Measurements from ENCODE around the gene SPP2.

Gene SPP2

DNA sequence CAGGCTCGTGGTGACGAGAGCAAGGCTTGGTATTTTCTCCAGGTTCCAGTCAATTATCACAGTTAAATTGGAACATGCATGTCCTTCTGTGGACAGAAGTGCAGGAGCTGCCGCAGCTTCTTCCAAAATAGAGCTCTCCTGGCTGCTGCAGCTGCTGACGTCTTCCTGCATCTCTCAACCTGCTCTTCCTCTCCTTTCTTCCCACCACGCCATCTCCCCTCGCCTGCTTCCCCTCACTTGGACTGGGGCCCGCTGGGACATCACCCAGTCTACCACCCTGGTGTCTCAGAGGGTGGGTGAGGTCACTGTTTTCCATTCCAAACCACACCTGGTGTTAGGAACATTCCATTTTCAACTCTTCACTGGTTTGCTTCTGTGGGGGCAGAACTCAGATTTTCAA is 41.4 kb downstream of the SPP2 start:
- peak; percentile 12 for DNase-seq (ENCODE audit: insufficient read length, low spot score)
- FAIRE-seq, result no peak
- TF ChIP-seq POLR2A (IDR thresholded peaks at IDR 0.05; ENCODE audit: low read depth, low read length), result no peak

DNA sequence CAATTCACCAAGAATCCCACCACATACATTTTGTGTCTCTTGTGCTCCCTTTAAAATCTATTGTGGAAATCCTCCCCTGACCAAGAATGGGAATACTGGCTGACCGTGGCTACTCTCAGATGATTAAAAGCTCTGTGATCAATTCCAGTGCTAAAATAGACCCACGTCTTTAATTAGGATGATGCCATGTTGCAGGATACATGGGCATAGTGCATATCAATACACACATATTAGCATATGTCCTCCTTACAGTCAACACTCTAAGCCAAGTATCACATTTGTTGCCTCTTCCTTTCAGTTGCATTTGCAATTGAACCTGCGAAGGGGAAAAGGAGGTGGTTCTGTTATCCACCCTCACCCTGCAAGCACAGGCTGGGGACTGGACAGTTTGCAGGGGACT is 41.8 kb downstream of the SPP2 start:
- TF ChIP-seq POLR2A (IDR thresholded peaks at IDR 0.05; ENCODE audit: low read depth, low read length), result no peak
- no peak for DNase-seq (ENCODE audit: insufficient read length, low spot score)
- FAIRE-seq, result no peak

DNA sequence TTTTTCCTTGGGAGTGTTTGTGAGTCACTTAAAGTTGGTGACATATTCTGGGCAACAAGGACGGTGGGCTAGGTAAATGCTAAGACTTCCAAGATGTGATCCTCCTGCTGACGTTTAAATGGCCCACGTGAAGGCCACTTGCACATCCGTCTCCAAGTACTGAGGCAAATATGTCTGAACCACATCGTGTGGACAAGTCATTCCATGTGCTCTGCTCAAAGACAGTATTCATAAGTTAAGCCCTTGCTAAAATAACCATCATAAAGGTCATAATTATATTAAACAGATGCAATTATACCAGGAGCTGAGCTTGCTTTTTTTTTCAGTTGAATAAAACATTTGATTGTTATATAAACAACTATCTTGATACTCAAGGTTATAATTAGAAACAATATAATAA is 44.8 kb downstream of the SPP2 start:
- no peak for DNase-seq (ENCODE audit: insufficient read length, low spot score)
- no peak for FAIRE-seq
- TF ChIP-seq POLR2A (IDR thresholded peaks at IDR 0.05; ENCODE audit: low read depth, low read length), result no peak

DNA sequence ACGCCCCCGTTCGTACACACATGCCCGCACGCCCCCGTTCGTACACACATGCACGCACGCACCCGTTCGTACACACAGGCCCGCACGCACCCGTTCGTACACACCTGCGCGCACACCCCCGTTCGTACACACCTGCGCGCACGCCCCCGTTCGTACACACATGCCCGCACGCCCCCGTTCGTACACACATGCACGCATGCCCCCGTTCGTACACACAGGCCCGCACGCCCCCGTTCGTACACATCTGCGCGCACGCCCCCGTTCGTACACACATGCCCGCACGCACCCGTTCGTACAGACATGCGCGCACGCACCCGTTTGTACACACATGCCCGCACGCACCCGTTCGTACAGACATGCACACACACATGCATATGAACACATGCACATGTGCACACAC is 45.7 kb downstream of the SPP2 start:
- no peak for TF ChIP-seq POLR2A (IDR thresholded peaks at IDR 0.05; ENCODE audit: low read depth, low read length)
- FAIRE-seq (no peak), DNase-seq (ENCODE audit: insufficient read length, low spot score) (no peak)

DNA sequence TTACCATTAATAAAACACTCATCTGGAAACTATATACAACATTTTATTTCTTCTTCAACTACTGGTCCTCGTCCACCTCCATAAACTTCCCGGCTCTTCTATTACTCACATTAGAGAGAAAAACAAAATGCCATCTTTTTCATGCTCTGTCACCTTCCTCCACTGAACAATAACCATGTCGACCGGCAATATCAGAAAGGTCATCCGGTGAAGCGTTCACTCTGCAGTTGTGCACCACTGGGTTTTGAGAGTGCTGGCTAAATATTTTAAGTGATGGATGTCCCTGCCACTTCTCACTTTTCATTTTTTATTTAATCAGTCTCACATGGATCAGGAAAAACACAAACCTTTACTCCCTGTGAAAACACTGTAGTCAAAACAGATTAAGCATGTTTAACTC is 48.2 kb downstream of the SPP2 start:
- DNase-seq (ENCODE audit: insufficient read length, low spot score) (no peak), FAIRE-seq (no peak)
- TF ChIP-seq POLR2A (IDR thresholded peaks at IDR 0.05; ENCODE audit: low read depth, low read length), result no peak

DNA sequence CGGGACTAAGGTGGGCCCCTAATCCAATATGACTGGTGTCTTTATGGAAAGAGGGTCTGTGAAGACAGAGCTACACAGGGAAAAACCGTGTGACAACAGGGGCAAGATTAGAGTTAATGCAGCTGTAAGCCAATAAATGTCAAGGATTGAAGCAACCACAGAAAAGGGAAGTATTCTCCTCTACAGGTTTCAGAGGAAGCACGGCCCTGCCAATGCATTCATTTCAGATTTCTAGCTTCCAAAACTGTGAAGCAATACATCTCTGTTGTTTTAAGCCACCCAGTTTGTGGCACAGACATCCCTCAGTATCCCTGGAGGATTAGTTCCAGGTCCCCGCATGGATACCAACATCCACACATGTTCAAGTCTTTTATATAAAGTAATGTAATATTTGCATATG is 48.8 kb downstream of the SPP2 start:
- no peak for FAIRE-seq
- no peak for TF ChIP-seq POLR2A (IDR thresholded peaks at IDR 0.05; ENCODE audit: low read depth, low read length)
- no peak for DNase-seq (ENCODE audit: insufficient read length, low spot score)

DNA sequence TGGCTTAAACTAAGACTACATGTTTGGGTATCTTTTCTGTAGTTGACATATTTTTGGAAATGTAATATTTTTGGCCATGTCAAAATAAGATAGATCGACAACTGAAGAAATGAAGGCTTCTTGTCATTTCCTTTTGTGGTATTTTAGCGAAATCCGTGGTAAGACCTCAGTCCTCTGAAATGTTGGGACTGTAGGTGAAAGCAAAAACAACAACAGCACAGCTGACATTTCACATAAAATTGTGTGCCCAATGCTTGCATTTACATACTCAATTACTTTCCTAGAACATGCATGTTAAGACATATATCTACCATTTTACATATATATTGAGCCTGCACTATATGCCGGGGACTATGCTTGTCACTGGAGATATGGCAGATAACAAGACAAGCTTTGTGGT is 50.2 kb downstream of the SPP2 start:
- no peak for TF ChIP-seq POLR2A (IDR thresholded peaks at IDR 0.05; ENCODE audit: low read depth, low read length)
- DNase-seq (ENCODE audit: insufficient read length, low spot score) (no peak), FAIRE-seq (no peak)

DNA sequence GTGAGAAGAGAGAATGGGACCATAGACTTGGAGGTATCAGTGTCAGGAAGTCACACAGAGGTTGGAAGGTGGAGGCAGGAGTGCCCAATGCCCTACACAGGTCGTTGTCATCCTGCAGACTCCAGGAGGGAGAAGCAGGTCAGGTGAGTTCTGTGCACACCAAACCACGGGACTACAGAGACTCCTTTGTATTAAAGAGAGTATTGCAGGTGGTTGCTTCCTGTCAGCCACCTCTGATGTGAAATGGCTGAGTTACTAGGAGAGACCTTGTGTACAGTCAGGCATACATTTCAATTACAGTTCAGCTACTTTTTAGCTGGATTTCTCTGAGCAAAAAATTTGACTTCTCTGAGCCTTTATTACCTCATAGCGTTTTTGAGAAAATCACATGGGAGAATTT is 51.6 kb downstream of the SPP2 start:
- FAIRE-seq, result no peak
- TF ChIP-seq POLR2A (IDR thresholded peaks at IDR 0.05; ENCODE audit: low read depth, low read length), result no peak
- DNase-seq (ENCODE audit: insufficient read length, low spot score), result no peak

DNA sequence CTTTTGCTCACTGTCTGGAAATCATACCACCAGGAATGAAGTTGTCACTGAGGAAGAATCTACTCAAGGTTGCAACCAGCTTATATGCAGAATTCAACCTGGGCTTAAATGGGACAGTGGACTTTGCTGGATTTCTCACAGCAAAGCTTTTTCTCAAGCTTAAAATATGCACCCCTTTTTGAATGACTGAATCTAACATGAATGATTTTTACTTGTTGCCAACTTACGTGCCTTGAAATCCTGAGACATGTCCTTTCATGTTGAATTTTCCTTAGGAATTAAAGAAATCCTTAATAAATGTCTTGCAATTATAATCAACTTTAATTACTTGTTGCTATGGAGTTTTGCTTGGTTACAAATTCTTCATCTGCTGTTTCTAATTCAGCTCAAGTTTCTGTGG is 57.4 kb downstream of the SPP2 start:
- no peak for DNase-seq (ENCODE audit: insufficient read length, low spot score)
- FAIRE-seq, result no peak
- TF ChIP-seq POLR2A (IDR thresholded peaks at IDR 0.05; ENCODE audit: low read depth, low read length), result no peak

DNA sequence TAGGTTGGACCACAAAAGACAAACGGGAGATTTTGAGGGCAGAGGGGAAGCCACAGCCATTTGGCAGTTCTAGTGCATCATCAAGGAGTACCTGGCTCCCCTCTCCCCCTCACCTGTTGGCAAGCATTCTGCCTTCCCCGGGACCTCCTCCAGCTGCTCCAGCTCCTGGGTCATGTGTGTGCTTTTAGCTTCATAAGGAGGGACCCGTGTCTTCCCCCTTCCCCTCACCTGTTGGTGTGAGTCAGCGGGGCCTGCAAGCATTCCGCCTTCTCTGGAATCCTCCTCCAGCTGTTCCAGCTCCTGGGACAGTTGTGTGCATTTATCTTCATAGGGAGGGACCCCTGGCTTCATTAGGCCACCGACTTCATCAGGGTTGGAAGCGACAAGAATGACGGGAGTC is 58.8 kb downstream of the SPP2 start:
- FAIRE-seq, result no peak
- no peak for DNase-seq (ENCODE audit: insufficient read length, low spot score)
- no peak for TF ChIP-seq POLR2A (IDR thresholded peaks at IDR 0.05; ENCODE audit: low read depth, low read length)

DNA sequence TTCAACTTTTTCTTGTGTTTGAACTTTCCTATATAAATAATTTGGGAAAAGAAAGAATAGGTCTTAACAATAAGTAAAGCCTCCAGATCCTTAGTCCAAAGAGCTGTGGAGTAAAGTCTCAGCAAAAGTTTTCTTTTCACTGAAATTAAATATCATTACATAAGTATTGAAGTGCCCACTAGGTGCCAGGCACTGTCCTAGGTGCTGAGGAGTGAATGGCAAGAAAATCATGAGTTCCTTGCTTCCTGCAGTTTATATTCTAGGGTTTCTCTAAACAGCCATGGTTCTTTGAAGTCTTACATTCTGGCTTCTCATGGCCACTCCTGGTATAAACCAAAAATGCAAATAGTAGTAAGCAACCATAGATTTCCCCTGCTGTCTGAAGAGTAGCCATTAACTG is 59.7 kb downstream of the SPP2 start:
- FAIRE-seq (no peak), DNase-seq (ENCODE audit: insufficient read length, low spot score) (no peak)
- TF ChIP-seq POLR2A (IDR thresholded peaks at IDR 0.05; ENCODE audit: low read depth, low read length), result no peak

DNA sequence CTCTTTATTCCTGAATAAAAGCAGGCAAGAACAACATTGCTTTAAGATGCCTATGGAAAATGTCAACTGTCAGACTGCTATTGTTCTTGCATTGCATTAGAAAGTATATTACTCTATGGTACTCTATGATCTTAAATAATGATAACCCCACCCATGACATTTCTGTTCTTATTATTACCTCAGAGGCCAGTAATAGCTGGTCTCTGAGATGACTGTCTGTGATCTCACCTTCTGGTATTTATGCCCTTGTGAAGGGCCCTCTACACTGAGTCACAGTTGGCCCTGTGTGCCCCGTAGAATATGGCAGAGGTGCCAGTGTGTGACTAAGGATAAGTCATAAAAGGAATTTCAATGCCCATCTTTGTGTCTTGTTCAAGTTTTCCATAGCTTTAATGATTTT is 61.0 kb downstream of the SPP2 start:
- FAIRE-seq (peak; percentile 99), DNase-seq (ENCODE audit: insufficient read length, low spot score) (peak; percentile 72)
- TF ChIP-seq POLR2A (IDR thresholded peaks at IDR 0.05; ENCODE audit: low read depth, low read length), result no peak

DNA sequence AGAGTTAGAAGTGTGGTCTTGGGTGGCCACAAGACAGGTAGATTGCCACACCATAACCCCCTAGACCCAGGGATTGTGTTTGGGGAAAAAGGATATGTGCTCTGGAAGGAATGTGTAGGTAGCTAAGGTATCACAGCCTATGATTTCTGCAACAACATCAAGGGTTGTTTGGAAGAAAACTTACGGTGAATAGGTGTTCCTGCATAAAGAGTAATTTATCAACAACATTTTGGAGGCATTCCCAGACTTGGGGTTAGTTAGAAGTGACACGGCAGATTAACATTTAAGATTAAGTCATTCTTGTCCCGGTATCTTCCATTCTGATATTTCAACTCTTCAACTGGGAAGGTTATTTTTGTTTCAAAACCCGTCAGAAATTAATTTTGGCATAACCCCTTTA is 65.5 kb downstream of the SPP2 start:
- FAIRE-seq (peak; percentile 93), DNase-seq (ENCODE audit: insufficient read length, low spot score) (no peak)
- TF ChIP-seq POLR2A (IDR thresholded peaks at IDR 0.05; ENCODE audit: low read depth, low read length), result no peak

DNA sequence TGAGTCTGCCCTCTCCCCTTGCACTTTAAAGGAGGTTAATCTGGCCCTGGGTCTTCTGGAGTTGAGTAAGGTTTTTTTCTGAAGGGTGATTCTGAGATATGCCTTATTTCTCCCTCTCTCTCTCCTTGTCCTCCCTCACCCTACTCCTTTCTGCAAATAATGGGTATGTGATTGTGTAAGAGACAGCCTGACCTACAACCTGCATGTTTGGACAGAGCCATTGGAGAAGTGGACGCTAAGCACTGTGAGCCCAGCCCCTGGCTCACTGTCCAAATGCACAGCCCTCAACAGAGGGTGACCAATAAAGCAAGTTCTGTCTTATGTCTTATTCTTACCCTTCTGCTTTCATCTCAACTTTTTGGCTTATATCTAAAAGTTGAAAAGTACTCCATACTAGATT is 71.5 kb downstream of the SPP2 start:
- FAIRE-seq (no peak), DNase-seq (ENCODE audit: insufficient read length, low spot score) (no peak)
- no peak for TF ChIP-seq POLR2A (IDR thresholded peaks at IDR 0.05; ENCODE audit: low read depth, low read length)

DNA sequence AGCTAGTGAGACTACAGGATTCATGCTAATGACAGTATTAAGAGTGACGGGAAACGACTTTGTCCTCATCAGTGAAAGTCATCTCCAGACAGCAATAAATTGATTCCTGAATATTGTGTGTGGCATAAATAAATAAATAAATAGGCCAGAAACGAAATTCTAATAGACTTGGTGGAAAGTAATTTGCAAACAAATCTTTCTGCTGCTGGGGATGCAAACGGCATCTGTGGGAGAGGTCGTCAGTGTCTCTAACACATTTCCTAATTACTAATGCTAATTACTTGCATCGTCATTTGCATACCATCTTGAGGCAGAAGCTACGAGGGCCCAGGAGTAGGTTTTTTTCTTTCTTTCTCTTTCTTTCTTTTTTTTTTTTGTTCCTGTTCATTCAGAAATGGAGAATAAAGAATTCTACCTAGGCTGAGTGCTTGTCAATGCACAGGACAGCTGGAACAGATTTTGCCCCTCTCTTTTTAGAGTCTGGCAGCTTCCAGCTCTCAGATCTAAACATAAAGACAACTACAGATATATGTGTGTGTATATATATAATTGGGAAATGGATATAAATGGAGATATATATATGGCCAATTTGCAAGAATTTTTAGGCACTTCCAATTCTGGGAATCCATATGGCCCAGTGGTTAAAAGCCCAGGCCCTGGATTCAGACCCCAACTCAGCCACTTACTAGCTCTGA is 75.1 kb downstream of the SPP2 start:
- no peak for FAIRE-seq
- TF ChIP-seq POLR2A (IDR thresholded peaks at IDR 0.05; ENCODE audit: low read depth, low read length), result no peak
- no peak for DNase-seq (ENCODE audit: insufficient read length, low spot score)

DNA sequence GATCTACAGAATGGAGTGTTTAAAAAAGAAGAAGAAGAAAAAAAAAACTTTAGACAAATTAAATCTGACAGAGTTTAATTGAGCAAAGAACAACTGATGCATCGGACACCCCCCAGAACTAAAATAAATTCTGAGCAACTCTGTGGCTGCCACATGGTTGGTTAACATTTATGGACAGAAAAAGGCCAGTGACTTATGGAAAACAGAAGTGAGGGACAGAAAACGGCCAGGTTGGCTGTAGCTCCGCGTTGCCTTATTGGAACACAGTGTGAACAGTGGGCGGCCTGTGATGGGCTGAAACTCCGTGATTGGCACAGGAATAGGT is 75.6 kb downstream of the SPP2 start:
- FAIRE-seq, result no peak

More for the DNA sequence above, 75.6 kb downstream of the SPP2 start:
- no peak for TF ChIP-seq POLR2A (IDR thresholded peaks at IDR 0.05; ENCODE audit: low read depth, low read length)
- DNase-seq (ENCODE audit: insufficient read length, low spot score), result no peak

Data from H54 (cell line).